Epithelial cell of proximal tubule (primary cell): ENCODE data around the gene AIF1. TPM values are rescaled to one million over a fixed set of nuclear protein-coding genes. Genes with fewer than 3 reads are reported as not detected.

Source experiments
- DNase-seq: peaks from one replicate; pipeline ENCODE4 v3.0.0-alpha.2; 2011; ENCODE audit warnings: low read depth
- H3K4me3 ChIP-seq: 2 replicates; pipeline ENCODE4 v1.5.1; 2011; ENCODE audit warnings: low read depth, mild to moderate bottlenecking, low read length
- total RNA-seq: library from RNA; depleted of rRNA; stranded (reverse); fragments of >200 nt; gene quantifications from 2 replicates; pipeline ENCODE4 v1.2.3, GENCODE V29; 2015
- TF ChIP-seq, protein P1 (sequence below): conservative IDR thresholded peaks from 2 replicates; pipeline ENCODE4 v1.5.1; 2012; ENCODE audit warnings: low read depth, mild to moderate bottlenecking, low read length

AIF1 gene
- total RNA-seq, 1 donor from 2014 or later, result not detected

DNA sequence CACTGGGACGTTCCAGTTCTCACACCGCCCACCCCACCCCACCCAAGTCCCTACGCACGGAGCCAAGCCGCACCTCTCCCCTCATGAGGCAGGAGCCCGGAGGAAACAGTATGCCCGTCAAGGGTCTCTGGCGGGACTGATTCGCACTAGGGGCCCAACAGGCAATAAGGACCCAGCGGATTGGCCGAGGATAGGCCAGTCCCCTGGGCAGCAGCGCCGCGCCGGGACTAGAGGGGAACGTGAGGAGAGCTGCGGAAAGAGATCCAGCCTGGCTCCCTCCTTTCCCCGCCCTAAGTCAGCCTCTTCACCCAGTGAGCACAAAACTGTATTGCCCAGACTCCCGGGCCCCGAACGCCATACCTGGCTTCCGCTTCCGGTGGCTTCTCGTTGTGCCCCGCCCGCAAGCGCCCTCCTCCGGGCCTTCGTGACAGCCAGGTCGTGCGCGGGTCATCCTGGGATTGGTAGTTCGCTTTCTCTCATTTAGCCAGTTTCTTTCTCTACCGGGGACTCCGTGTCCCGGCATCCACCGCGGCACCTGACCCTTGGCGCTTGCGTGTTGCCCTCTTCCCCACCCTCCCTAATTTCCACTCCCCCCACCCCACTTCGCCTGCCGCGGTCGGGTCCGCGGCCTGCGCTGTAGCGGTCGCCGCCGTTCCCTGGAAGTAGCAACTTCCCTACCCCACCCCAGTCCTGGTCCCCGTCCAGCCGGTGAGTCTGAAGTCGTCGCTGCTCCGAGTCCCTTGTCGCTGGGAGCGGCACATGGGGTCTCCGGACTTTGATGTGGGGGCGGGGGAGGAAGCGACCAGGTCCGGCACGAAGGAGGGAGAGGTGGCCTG is 50.7 kb downstream of the AIF1 start, which contains the start of gene CSNK2B:
TSS of gene CSNK2B (plus strand) at position 580 of the 836 bp plus-strand sequence. CDS start 752 bp downstream, outside the sequence.
- peak; percentile 77 for DNase-seq
- TF ChIP-seq, protein P1, sequence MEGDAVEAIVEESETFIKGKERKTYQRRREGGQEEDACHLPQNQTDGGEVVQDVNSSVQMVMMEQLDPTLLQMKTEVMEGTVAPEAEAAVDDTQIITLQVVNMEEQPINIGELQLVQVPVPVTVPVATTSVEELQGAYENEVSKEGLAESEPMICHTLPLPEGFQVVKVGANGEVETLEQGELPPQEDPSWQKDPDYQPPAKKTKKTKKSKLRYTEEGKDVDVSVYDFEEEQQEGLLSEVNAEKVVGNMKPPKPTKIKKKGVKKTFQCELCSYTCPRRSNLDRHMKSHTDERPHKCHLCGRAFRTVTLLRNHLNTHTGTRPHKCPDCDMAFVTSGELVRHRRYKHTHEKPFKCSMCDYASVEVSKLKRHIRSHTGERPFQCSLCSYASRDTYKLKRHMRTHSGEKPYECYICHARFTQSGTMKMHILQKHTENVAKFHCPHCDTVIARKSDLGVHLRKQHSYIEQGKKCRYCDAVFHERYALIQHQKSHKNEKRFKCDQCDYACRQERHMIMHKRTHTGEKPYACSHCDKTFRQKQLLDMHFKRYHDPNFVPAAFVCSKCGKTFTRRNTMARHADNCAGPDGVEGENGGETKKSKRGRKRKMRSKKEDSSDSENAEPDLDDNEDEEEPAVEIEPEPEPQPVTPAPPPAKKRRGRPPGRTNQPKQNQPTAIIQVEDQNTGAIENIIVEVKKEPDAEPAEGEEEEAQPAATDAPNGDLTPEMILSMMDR, result no peak
- H3K4me3 ChIP-seq, result peak within 1 kb of the TSS; percentile 98

DNA sequence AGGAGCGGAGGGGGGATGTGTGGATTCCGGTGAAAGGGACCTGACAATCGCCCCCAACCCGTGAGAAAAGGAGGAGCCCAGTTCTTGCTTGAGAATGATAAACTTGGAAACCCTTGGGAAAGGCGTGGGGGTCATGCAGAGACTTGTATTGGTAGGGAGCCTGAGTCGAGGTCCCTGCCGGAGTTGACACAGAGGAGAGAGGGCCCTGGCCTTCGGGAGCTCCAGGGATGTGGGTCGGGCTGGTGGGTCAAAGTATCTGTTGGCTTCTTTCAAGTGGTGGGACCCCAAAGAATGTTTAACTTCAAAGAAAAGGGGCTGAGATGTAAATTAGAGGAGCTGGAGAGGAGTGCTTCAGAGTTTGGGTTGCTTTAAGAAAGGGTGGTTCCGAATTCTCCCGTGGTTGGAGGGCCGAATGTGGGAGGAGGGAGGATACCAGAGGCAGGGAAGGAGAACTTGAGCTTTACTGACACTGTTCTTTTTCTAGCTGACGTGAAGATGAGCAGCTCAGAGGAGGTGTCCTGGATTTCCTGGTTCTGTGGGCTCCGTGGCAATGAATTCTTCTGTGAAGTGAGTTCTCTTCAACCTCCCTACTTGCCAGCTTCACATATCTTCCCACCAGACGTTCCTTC is 51.4 kb downstream of the AIF1 start:
- TF ChIP-seq, protein P1, result no peak
- H3K4me3 ChIP-seq, result peak overlapping the region; percentile 98
- DNase-seq, result no peak

Other genes with a start within 250 kb of the AIF1 start
- gene MICA, start 211.6 kb upstream of the AIF1 start, total RNA-seq, result 25.7 and 46.8 TPM in 2 replicates
- gene MICB, start 117.1 kb upstream of the AIF1 start, total RNA-seq, result 13.0 and 40.9 TPM in 2 replicates
- not detected in 2 replicates for gene MCCD1, start 86.3 kb upstream of the AIF1 start, total RNA-seq
- 304 and 669 TPM in 2 replicates for gene DDX39B, start 73.2 kb upstream of the AIF1 start, total RNA-seq
- 0.14 and 0.52 TPM in 2 replicates for gene ATP6V1G2, start 68.6 kb upstream of the AIF1 start, total RNA-seq
- gene NFKBIL1, start 67.6 kb upstream of the AIF1 start, total RNA-seq, result 11.8 and 17.8 TPM in 2 replicates
- gene LTA, start 42.9 kb upstream of the AIF1 start, total RNA-seq, result not detected in 2 replicates
- 13.9 and 14.2 TPM in 2 replicates for gene TNF, start 39.7 kb upstream of the AIF1 start, total RNA-seq
- 12.0 and 50.8 TPM in 2 replicates for gene LTB, start 32.8 kb upstream of the AIF1 start, total RNA-seq
- not detected in 2 replicates for gene LST1, start 29.0 kb upstream of the AIF1 start, total RNA-seq
- not detected in 2 replicates for gene NCR3, start 22.2 kb upstream of the AIF1 start, total RNA-seq
- 81.2 and 93.0 TPM in 2 replicates for gene PRRC2A, start 5.5 kb downstream of the AIF1 start, total RNA-seq
- 307 and 331 TPM in 2 replicates for gene BAG6, start 37.4 kb downstream of the AIF1 start, total RNA-seq
- gene APOM, start 40.7 kb downstream of the AIF1 start, total RNA-seq, result 0.72 and 0.81 TPM in 2 replicates
- 17.2 and 19.3 TPM in 2 replicates for gene C6orf47, start 45.5 kb downstream of the AIF1 start, total RNA-seq
- gene GPANK1, start 49.8 kb downstream of the AIF1 start, total RNA-seq, result 16.0 and 32.9 TPM in 2 replicates
- 313 and 435 TPM in 2 replicates for gene CSNK2B, start 50.8 kb downstream of the AIF1 start, total RNA-seq
- gene LY6G5B, start 54.7 kb downstream of the AIF1 start, total RNA-seq, result 1.1 and 4.0 TPM in 2 replicates
- 0.94 and 1.1 TPM in 2 replicates for gene LY6G5C, start 65.8 kb downstream of the AIF1 start, total RNA-seq
- gene ABHD16A, start 88.1 kb downstream of the AIF1 start, total RNA-seq, result 25.4 and 35.6 TPM in 2 replicates
- gene LY6G6F, start 91.6 kb downstream of the AIF1 start, total RNA-seq, result not detected in 2 replicates
- gene LY6G6D, start 100.1 kb downstream of the AIF1 start, total RNA-seq, result not detected in 2 replicates
- gene LY6G6C, start 106.5 kb downstream of the AIF1 start, total RNA-seq, result not detected in 2 replicates
- not detected in 2 replicates for gene MPIG6B, start 108.1 kb downstream of the AIF1 start, total RNA-seq
- gene DDAH2, start 114.1 kb downstream of the AIF1 start, total RNA-seq, result 61.1 and 87.2 TPM in 2 replicates
- 938 and 1,262 TPM in 2 replicates for gene CLIC1, start 121.3 kb downstream of the AIF1 start, total RNA-seq
- gene MSH5, start 124.8 kb downstream of the AIF1 start, total RNA-seq, result 18.4 and 30.4 TPM in 2 replicates
- 0.94 and 4.4 TPM in 2 replicates for gene SAPCD1, start 147.4 kb downstream of the AIF1 start, total RNA-seq
- 0.65 and 2.2 TPM in 2 replicates for gene VWA7, start 162.1 kb downstream of the AIF1 start, total RNA-seq
- 113 and 166 TPM in 2 replicates for gene VARS1, start 180.5 kb downstream of the AIF1 start, total RNA-seq
- gene LSM2, start 191.7 kb downstream of the AIF1 start, total RNA-seq, result 112 and 157 TPM in 2 replicates
- gene HSPA1L, start 200.0 kb downstream of the AIF1 start, total RNA-seq, result 0.29 and 0.35 TPM in 2 replicates
- gene HSPA1A, start 200.3 kb downstream of the AIF1 start, total RNA-seq, result 116 and 139 TPM in 2 replicates
- gene HSPA1B, start 212.5 kb downstream of the AIF1 start, total RNA-seq, result 58.4 and 136 TPM in 2 replicates
- gene NEU1, start 247.6 kb downstream of the AIF1 start, total RNA-seq, result 65.2 and 68.6 TPM in 2 replicates